K562 treated with DMSO at 1 percent for 48 hours (cell line): ENCODE data around the gene GPR89A. TPM values are rescaled to one million over a fixed set of nuclear protein-coding genes. Genes with fewer than 3 reads are reported as not detected.

Experiments
- total RNA-seq: library from RNA; unstranded; fragments of 300-600 nt; gene quantifications from 2 replicates; pipeline ENCODE4 v1.2.3, GENCODE V29; 2022; ENCODE audit warnings: low replicate concordance; ENCODE audit errors: extremely low read depth

The GPR89A gene
- not detected in 2 replicates for total RNA-seq

DNA sequence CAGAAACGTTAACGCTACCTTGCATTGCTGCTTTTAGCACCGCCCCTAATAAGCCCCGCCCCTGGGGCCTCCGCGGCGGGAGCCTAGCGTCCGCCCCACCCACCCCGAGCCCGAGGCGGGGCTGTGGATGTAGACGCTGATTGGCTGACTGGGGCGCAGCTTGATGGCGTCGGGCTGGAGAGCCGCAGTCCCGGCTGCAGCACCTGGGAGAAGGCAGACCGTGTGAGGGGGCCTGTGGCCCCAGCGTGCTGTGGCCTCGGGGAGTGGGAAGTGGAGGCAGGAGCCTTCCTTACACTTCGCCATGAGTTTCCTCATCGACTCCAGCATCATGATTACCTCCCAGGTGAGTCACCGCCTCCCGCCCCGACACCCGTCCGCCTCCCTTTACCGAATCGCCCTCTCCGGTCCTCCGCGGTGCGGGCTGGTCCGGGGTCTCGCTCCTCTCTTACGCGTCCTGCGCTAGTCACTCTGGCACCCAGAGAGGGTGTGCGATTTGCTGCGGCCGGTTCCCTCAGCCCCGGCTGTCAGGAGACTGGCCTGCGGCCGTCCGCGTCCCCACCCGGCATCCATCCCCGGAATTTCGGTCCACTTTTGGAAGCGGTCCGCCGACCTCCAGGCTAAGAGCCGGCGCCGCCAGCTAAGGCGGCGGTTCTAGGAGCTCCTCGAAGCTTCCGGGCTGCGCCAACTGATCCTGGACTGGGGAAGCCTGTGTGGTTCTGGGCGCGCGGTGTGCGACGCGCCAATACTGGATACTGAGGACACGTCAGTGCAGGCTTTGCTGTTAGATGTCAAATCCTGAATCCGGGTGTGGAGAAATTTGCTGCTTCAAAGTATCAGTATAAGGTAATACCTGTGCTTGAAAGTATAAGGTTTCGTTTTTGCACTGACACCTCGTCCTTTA lies at the start of gene GPR89A:
Gene GPR89A, plus strand, starts transcription at position 156 of the 901 bp plus-strand sequence. Its CDS starts 146 bp downstream, at position 302.

GRCh38 chr1:145707183-145707867 lies 99.5 kb downstream of the GPR89A start, which contains the start of gene PDZK1:
Gene PDZK1 (minus strand): TSS chr1:145707368. CDS start chr1:145688021, 19,347 bp downstream.

DNA sequence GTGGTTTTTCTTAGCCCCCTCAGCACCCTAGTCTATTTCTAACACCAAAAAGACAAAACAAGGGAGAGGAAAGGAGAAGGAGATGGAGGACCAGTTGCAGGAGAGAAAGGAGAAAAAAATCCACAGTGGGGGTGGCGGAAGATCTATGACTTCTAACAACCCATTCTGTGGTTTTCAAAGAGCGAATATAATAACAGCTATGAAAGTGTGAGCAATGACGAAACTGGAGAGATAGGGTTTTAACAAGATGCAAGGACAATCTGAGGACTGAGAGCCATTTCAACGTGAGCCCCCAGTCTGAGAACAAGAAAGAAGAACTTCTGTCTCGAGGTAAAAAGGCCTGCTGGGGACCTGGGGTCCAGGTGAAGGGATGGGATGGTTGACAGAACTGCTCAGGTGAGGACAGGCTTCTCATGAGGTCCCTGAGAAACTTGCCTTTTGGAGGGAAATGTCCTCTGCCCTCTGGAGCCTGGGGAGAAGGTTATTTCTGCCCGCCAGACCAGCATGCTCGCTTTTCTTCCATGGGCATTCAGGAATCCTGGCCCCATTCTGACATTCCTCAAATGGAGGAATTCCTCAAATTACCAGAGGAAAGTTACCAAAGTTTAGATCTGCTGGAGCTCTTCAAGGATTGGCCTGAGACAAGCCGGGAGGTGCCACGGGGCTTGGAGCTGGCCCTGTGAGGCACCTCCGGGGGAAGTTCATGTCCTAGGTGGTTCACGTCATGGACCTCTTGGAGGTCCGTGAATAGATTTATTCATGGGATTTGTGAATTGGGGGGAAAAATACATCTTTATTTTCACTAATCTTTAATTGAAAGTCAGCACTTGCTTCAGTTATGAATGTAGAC lies 111.7 kb downstream of the GPR89A start, which contains the start of gene CD160:
Gene CD160, plus strand, starts transcription at position 270 of the 850 bp plus-strand sequence. CDS start 8,829 bp downstream, outside the sequence.

Other genes starting within 250 kb of the GPR89A start
- gene NBPF20, start 182.4 kb upstream of the GPR89A start, total RNA-seq: not detected in 2 replicates
- gene PDZK1, start 99.4 kb downstream of the GPR89A start, total RNA-seq: not detected in 2 replicates
- gene CD160, start 111.5 kb downstream of the GPR89A start, total RNA-seq: not detected in 2 replicates
- gene RNF115, start 216.1 kb downstream of the GPR89A start, total RNA-seq: not detected in 2 replicates
- gene POLR3C, start 216.2 kb downstream of the GPR89A start, total RNA-seq: not detected in 2 replicates
- gene NUDT17, start 237.6 kb downstream of the GPR89A start, total RNA-seq: not detected in 2 replicates